IPS-15b (cell line): ENCODE measurements around the gene CDC42BPB.

Experiments
- H3K27me3 ChIP-seq: one replicate; pipeline ENCODE4 v1.6.1; 2013; ENCODE audit warnings: low read length; ENCODE audit not compliant: control insufficient read depth, insufficient read depth
- H3K36me3 ChIP-seq: one replicate; pipeline ENCODE4 v1.6.1; 2013; ENCODE audit warnings: low read length; ENCODE audit not compliant: control insufficient read depth, insufficient read depth
- H3K4me1 ChIP-seq: one replicate; pipeline ENCODE4 v1.6.1; 2013; ENCODE audit warnings: mild to moderate bottlenecking, low read length; ENCODE audit not compliant: control insufficient read depth, insufficient read depth
- H3K4me3 ChIP-seq: one replicate; pipeline ENCODE4 v1.5.1; 2013; ENCODE audit warnings: low read depth, low read length
- H3K9ac ChIP-seq: one replicate; pipeline ENCODE4 v1.6.1; 2013; ENCODE audit warnings: low read depth, mild to moderate bottlenecking, low read length
- H3K9me3 ChIP-seq: one replicate; pipeline ENCODE4 v1.6.1; 2013; ENCODE audit warnings: mild to moderate bottlenecking, low read length; ENCODE audit not compliant: control insufficient read depth, insufficient read depth

Gene CDC42BPB

GRCh38 chr14:102892651-102893050, 164.7 kb downstream of the CDC42BPB start:
- no peaks in the 10 kb centered on the region for H3K4me1 ChIP-seq
- no peak overlapping the region for H3K9ac ChIP-seq
- H3K9me3 ChIP-seq: no peaks in the 10 kb centered on the region
- no peaks in the 10 kb centered on the region for H3K36me3 ChIP-seq
- no peak overlapping the region for H3K4me3 ChIP-seq
- H3K27me3 ChIP-seq: no peaks in the 10 kb centered on the region

GRCh38 chr14:102891556-102891955, 165.8 kb downstream of the CDC42BPB start:
- Histone ChIP-seq H3K9me3 (no peaks in the 10 kb centered on the region), H3K36me3 (no peaks in the 10 kb centered on the region), H3K4me3 (no peak overlapping the region), H3K27me3 (no peaks in the 10 kb centered on the region), H3K4me1 (no peaks in the 10 kb centered on the region), H3K9ac (no peak overlapping the region)

GRCh38 chr14:102891111-102891510, 166.2 kb downstream of the CDC42BPB start:
- no peak overlapping the region for H3K9ac ChIP-seq
- no peaks in the 10 kb centered on the region for H3K27me3 ChIP-seq
- H3K36me3 ChIP-seq: no peaks in the 10 kb centered on the region
- H3K4me1 ChIP-seq: no peaks in the 10 kb centered on the region
- no peaks in the 10 kb centered on the region for H3K9me3 ChIP-seq
- H3K4me3 ChIP-seq: no peak overlapping the region

DNA sequence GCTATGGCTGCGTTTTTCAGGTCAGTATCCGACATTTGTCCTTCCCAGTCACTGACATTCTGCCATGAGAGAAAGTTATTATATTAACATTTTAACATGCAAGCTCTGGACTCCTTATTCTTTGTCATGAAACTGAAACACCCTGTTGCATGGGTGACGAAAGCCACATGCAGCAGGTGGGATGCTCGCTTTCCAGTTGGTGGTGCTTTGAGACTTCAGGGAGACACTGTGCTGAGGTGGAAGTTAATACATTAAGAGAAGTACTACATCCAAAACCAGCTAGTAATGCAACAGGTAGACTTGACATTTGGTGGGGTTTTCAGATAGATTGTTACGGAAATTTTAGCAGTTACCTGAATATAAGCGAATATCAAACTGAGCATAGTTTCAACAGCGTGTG, 167.7 kb downstream of the CDC42BPB start:
- Histone ChIP-seq H3K4me3 (no peak overlapping the region), H3K9ac (no peak overlapping the region), H3K9me3 (no peaks in the 10 kb centered on the region), H3K4me1 (no peaks in the 10 kb centered on the region), H3K36me3 (no peaks in the 10 kb centered on the region), H3K27me3 (no peaks in the 10 kb centered on the region)

GRCh38 chr14:102888748-102889147, 168.6 kb downstream of the CDC42BPB start:
- H3K9me3 ChIP-seq: no peaks in the 10 kb centered on the region
- H3K36me3 ChIP-seq: no peaks in the 10 kb centered on the region
- H3K9ac ChIP-seq: no peak overlapping the region
- H3K4me1 ChIP-seq: no peaks in the 10 kb centered on the region
- H3K4me3 ChIP-seq: no peak overlapping the region
- no peaks in the 10 kb centered on the region for H3K27me3 ChIP-seq

DNA sequence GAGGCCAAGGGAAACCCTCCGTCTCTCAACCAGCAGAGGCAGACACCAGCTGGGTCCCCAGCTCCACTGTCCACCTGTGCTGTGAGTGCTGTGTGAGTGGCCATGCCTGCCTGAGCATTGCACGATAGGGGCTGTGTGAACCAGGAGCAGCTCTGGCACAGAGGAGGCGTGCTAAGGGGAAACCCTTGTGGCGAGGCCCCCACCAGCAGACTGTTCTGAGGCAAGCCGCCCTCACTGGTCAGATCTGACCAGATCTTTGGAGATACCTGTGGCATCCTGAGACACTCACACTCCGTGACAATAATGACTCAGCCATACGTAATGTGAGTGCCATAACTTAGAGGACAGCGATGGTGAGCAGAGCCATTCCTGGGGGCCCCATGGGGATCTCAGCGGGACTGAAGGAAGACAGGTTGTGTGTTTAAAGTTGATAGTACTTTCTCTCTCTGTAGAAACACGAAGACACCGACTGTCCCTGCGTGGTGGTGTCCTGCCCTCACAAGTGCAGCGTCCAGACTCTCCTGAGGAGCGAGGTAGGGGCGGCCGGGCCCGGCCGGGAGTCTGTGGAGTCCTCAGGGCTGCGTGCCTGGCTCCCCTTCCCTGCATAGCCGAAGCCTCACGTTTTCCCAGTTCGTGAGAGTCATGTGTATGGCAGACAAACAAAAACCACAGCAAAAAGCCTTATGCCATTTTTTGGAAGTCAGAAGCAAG, 171.5 kb downstream of the CDC42BPB start:
- H3K9ac ChIP-seq: no peak overlapping the region
- H3K4me3 ChIP-seq: no peak overlapping the region
- H3K9me3 ChIP-seq: no peaks in the 10 kb centered on the region
- H3K4me1 ChIP-seq: no peaks in the 10 kb centered on the region
- no peaks in the 10 kb centered on the region for H3K27me3 ChIP-seq
- no peaks in the 10 kb centered on the region for H3K36me3 ChIP-seq

DNA sequence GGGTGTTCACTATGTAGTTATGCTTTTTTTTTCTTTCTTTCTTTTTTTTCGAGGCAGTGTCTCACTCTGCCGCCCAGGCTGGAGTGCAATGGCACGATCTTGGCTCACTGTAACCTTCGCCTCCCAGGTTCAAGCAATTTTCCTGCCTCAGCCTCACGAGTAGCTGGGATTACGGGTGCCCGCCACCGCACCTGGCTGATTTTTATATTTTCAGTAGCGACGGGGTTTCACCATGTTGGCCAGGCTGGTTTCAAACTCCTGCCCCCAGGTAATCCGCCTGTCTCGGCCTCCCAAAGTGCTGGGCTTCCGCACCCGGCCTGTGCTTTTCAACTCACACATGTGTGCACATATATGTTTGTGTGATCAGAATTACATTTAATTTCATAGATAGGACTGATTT, 173.8 kb downstream of the CDC42BPB start:
- H3K4me3 ChIP-seq: no peak overlapping the region
- H3K9me3 ChIP-seq: no peaks in the 10 kb centered on the region
- H3K9ac ChIP-seq: no peak overlapping the region
- no peaks in the 10 kb centered on the region for H3K4me1 ChIP-seq
- H3K36me3 ChIP-seq: no peaks in the 10 kb centered on the region
- H3K27me3 ChIP-seq: no peaks in the 10 kb centered on the region

DNA sequence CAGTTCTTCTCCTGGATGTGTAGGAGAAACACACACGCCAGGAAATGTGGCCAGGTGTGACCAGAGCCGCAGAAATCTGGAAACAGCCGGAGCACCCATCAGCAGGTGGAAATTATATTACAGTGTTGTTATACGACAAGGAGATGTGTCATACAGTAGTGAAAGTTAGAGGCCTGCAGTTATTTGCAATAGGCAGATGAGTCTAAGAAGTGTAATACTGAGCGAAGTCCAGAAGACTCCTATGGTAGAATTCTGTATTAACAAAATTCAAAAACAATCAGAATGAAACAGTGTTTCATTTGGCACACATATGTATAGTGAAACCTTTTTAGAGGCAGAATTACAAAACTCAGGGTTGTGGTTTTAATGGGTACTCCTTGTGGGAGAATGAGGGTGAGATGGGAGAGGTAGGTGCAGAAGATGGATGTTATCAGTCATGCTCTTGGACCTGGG, 174.2 kb downstream of the CDC42BPB start:
- Histone ChIP-seq H3K36me3 (no peaks in the 10 kb centered on the region), H3K9me3 (no peaks in the 10 kb centered on the region), H3K27me3 (no peaks in the 10 kb centered on the region), H3K9ac (no peak overlapping the region), H3K4me1 (no peaks in the 10 kb centered on the region), H3K4me3 (no peak overlapping the region)
